ENCODE data around the gene CREBL2.
A peak's percentile ranks its signal among the peaks of the same experiment; 100 is the strongest.

Gene CREBL2

GRCh38 chr12:12682284-12682683, 70.6 kb downstream of the CREBL2 start:
- no peak for DNase-seq

- no peak for DNase-seq
Observed at GRCh38 chr12:12683136-12683697, 71.5 kb downstream of the CREBL2 start.

- DNase-seq: no peak
Observed at GRCh38 chr12:12683725-12684124, 72.0 kb downstream of the CREBL2 start.

DNA sequence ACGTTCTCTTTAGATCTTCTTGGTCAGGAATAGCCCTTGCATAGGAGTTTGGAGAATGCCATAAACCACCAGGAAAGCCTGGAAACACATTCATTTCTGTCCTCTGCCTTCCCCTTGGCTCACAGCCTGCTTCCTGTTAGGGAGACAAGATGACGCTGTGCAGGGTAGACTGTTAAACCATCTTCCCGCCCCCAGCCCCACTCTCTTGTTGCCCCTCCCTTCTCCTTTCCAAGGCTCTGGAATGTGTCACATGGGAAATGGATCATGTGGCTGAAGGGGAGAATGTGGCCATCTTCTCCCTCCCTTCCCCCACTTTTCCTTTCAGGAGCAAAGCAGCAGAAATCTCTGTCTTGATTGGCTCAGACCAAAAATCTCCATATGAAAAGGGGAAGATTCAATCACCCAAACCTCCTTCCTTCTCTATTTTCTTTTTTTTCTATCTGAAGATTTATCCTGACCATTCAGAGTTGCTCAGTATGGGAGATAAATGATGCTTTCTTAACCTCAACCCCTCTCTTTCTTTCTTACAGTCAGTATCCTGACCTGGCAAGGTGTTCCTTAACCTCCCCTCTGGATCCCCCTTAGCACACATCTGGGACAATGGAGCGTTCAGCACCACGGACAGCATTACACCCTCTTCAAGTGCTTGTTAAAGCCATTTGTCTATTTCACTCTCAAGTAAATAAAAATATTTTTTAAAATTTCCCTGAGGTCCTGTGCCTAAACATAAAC, 72.9 kb downstream of the CREBL2 start:
- DNase-seq: peak; percentile 60

DNA sequence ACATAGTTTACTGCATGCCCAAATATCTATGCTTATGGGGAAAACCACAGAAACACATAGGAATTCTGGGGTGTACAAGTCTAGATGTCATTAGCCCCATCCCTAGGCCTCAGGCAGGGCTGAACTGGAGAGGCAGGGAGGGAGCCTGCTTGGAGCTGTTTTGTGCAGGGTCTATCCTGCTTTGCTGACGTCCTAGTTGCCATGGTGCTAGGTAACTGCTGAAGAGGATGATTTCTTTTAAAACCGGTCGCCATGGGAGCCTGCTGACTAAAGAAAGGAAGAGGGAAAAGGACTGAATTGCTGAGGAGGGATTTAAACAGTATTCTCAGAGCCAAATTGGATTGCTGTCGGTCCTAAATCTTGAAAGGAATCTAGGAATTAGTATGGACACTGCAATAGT, 73.6 kb downstream of the CREBL2 start:
- DNase-seq: no peak

DNA sequence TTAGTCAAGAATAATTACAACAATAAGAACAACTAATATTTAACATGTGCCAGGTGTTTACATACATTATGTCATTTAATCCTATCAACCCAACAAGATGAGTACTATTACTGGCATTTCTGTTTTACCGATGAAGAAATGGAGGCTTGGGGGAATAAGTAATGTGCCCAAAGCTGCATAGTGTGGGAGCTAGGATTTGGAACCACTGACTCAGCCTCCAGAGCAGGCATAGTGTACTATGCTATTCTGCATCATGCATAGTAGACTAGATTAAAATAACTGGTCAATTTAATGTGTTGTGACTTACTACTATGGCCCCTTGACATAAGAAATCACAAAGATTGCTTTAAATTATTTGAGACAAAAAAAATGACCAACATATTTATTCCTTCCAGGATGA, 74.8 kb downstream of the CREBL2 start:
- no peak for DNase-seq

- DNase-seq: no peak
Observed at GRCh38 chr12:12686925-12687324, 75.2 kb downstream of the CREBL2 start.

DNA sequence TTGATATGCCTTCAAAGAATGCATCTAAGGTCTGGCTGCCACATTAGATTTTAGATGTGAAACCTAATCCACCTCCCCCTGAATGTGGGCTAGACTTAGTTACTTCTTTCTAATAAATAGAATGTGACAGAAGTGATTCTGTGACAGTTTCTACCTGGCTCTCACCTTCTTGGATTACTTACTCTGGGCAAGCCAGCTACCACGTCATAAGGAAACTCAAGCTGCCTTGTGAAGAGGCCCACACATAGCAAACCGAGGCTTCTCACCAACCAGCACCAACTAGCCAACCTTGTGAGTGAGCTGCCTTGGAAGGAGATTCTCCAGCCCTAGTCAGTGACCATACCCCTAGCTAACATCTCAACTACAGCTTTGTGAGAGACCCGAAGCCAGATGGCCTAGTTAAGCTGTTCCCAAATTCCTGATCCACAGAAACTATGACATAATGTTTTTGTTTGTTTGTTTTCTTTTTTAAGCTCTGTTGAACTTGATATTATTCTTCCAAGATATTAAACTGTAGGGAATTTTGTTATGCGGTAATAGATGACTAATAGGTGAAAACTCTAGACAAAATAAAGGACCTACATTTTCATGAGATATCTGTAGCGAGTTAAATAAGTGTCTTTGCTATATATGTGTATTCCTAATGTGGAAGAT, 78.1 kb downstream of the CREBL2 start:
- no peak for DNase-seq

DNA sequence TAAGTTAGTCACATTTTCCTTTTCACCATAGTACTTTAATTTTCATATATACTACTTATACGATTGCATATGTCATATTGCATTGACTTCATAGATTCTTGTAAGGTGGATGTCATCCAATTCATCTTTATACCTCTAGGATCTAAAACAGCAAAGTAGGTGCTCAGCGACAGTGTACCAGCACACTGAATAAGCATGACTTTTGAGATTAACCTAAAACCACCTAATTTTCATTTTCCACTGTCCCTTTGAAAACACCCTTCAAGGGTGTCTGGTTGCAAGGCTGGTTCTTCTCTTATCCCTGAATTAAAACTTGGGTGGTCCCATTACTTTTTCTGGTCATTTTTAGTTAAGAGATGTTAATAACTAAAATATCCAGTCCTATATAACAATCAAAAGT, 79.9 kb downstream of the CREBL2 start:
- DNase-seq: no peak

- DNase-seq: no peak
Observed at GRCh38 chr12:12693111-12693671, 81.5 kb downstream of the CREBL2 start.
